Calu3 (cell line): Measurements from ENCODE around the gene SKI. TPM values are rescaled to one million over a fixed set of nuclear protein-coding genes. Genes with fewer than 3 reads are reported as not detected.

Source experiments
- BruUV-seq: library from RNA; stranded (reverse); fragments of 400-500 nt; replicated peaks from 2 replicates; lab custom pipeline; 2021; lab: Mats Ljungman, UMichigan
- CTCF ChIA-PET: fragments of 300-600 bp; sonication (Branson Sonifier 250); formaldehyde crosslinking; loops from one replicate; lab custom pipeline; 2022; ENCODE audit warnings: antibody characterized with exemption; lab: Charles Lee
- DNase-seq: peaks from one replicate; pipeline ENCODE4 v3.0.0; 2022
- H3K27ac Mint-ChIP-seq: one replicate; pipeline ENCODE4 v1.8.0; 2022; ENCODE audit warnings: mixed read lengths; ENCODE audit not compliant: unreplicated experiment
- H3K27me3 Mint-ChIP-seq: one replicate; pipeline ENCODE4 v1.8.0; 2022; ENCODE audit warnings: mixed read lengths; ENCODE audit not compliant: unreplicated experiment
- H3K36me3 Mint-ChIP-seq: one replicate; pipeline ENCODE4 v1.8.0; 2022; ENCODE audit warnings: mild to moderate bottlenecking, moderate library complexity, mixed read lengths; ENCODE audit not compliant: insufficient read depth, unreplicated experiment
- H3K4me1 Mint-ChIP-seq: one replicate; pipeline ENCODE4 v1.8.0; 2022; ENCODE audit warnings: mild to moderate bottlenecking, low read depth, mixed read lengths; ENCODE audit not compliant: unreplicated experiment
- H3K4me3 Mint-ChIP-seq: one replicate; pipeline ENCODE4 v1.8.0; 2022; ENCODE audit warnings: mild to moderate bottlenecking, low read depth, moderate library complexity, mixed read lengths; ENCODE audit not compliant: unreplicated experiment
- H3K9me3 Mint-ChIP-seq: one replicate; pipeline ENCODE4 v1.8.0; 2022; ENCODE audit warnings: low read depth, mixed read lengths; ENCODE audit not compliant: unreplicated experiment
- CTCF ChIP-seq: fragments of 200-600 bp; IDR thresholded peaks from one replicate; pipeline ENCODE4 v1.8.0; 2022; ENCODE audit warnings: antibody characterized with exemption; ENCODE audit not compliant: unreplicated experiment
- intact Hi-C: fragments of 100-400 bp; cut with micrococcal nuclease; formaldehyde crosslinking; loops from one replicate; pipeline ENCODE4 v1.10.0; 2022; ENCODE audit not compliant: unreplicated experiment
- total RNA-seq: library from RNA; stranded (reverse); gene quantifications from 2 replicates; pipeline ENCODE4 v1.2.3, GENCODE V29; 2022

SKI gene
- total RNA-seq, 1 experiment from 2014 or later: 33.8 TPM

- Mint-ChIP-seq H3K36me3 (peaks cover 7% of the 10 kb centered on the region), H3K4me3 (no peak overlapping the region), H3K27ac (no peak overlapping the region), H3K4me1 (peaks cover 12% of the 10 kb centered on the region), H3K27me3 (no peaks in the 10 kb centered on the region), H3K9me3 (no peaks in the 10 kb centered on the region)
- DNase-seq: no peak
- CTCF ChIA-PET: no interaction called here
- no TSS peak for BruUV-seq
- no peak for TF ChIP-seq CTCF
- intact Hi-C loops: no loop called here
Measured at GRCh38 chr1:2253036-2253796, 25.1 kb downstream of the SKI start.

GRCh38 chr1:2253797-2254480 lies 25.8 kb downstream of the SKI start:
- H3K36me3 Mint-ChIP-seq: peaks cover 7% of the 10 kb centered on the region
- peaks cover 8% of the 10 kb centered on the region for H3K4me1 Mint-ChIP-seq
- DNase-seq: no peak
- no peak overlapping the region for H3K27ac Mint-ChIP-seq
- CTCF ChIA-PET: no interaction called here
- no peaks in the 10 kb centered on the region for H3K9me3 Mint-ChIP-seq
- no peak overlapping the region for H3K4me3 Mint-ChIP-seq
- TF ChIP-seq CTCF: no peak
- no peaks in the 10 kb centered on the region for H3K27me3 Mint-ChIP-seq
- intact Hi-C loops: no loop called here
- no TSS peak for BruUV-seq

DNA sequence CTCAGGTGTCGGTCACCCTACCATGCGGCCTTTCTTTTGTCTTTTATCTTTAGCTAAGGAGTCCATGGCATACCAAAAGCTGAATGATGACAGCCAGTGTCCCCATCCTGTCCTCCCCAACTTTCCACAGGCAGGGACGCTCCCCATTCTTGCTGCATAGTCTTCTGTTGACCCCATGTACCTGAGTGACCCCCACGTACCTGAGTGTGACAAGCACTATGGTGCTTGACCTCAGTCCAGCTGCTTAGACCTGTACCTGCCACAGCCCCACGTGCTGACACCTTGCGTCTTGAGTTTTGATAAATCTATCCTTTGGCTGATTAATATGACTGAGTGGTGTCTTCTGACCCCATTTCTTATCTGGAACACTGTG lies 26.9 kb downstream of the SKI start:
- no peak for DNase-seq
- no TSS peak for BruUV-seq
- no peaks in the 10 kb centered on the region for H3K9me3 Mint-ChIP-seq
- no peak overlapping the region for H3K27ac Mint-ChIP-seq
- peaks cover 8% of the 10 kb centered on the region for H3K4me1 Mint-ChIP-seq
- H3K36me3 Mint-ChIP-seq: peaks cover 7% of the 10 kb centered on the region
- no peaks in the 10 kb centered on the region for H3K27me3 Mint-ChIP-seq
- no peak for TF ChIP-seq CTCF
- H3K4me3 Mint-ChIP-seq: no peak overlapping the region
- intact Hi-C loops: no loop called here
- CTCF ChIA-PET: interaction anchor here (0.6 kb wide), 1 partner anchor 112 kb away, joined by 3 read pairs; no protein-coding TSS in a partner anchor

DNA sequence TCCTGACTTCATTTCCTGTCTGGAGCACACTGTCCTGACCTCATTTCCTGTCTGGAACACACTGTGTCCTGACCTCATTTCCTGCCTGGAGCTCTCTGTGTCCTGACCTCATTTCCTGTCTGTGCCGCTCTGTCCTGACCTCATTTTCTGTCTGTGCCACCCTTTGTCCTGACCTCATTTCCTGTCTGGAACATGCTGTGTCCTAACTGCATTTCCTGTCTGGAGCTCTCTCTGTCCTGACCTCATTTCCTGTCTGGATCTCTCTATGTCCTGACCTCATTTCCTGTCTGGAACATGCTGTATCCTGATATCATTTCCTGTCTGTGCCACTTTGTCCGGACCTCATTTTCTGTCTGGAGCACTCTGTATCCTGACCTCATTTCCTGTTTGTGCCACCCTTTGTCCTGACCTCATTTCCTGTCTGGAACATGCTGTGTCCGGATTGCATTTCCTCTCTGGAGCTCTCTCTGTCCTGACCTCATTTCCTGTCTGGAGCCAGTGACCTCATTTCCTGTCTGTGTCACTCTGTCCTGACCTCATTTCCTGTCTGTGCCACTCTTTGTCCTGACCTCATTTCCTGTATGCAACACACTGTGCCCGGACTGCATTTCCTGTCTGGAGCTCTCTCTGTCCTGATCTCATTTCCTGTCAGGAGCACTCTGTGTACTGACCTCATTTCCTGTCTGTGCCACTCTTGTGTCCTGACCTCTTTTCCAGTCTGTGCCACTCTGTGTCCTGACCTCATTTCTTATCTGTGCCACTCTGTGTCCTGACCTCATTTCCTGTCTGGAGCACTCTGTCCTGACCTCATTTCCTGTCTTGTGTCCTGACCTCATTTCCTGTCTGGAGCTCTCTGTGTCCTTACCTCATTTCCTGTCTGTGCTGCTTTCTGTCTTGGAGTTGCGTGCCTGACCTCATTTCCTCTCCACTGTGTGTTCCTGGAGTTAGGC lies 27.6 kb downstream of the SKI start:
- Mint-ChIP-seq H3K36me3 (peaks cover 7% of the 10 kb centered on the region), H3K27ac (no peak overlapping the region), H3K27me3 (no peaks in the 10 kb centered on the region), H3K4me3 (no peak overlapping the region), H3K4me1 (peaks cover 8% of the 10 kb centered on the region), H3K9me3 (no peaks in the 10 kb centered on the region)
- TF ChIP-seq CTCF: no peak
- DNase-seq: no peak
- no TSS peak for BruUV-seq
- intact Hi-C loops: no loop called here
- CTCF ChIA-PET: interaction anchor here (0.6 to 1.0 kb wide), 2 partner anchors 28 to 136 kb away, joined by 3 read pairs; partner anchors contain the start of genes MORN1 and RER1
